Endothelial cell of hepatic sinusoid (primary cell): ENCODE data around the gene MNAT1.
"Not testable (repeated sequence)": the region's sequence is repeated elsewhere in the genome, so short reads cannot be mapped to it uniquely, and the experiment has no call there.

Experiments used
- in situ Hi-C: cut with HindIII; loops from 2 replicates; pipeline ENCODE4 v1.10.0; 2017; ENCODE audit warnings: low sequenced_read_pairs

Gene MNAT1

DNA sequence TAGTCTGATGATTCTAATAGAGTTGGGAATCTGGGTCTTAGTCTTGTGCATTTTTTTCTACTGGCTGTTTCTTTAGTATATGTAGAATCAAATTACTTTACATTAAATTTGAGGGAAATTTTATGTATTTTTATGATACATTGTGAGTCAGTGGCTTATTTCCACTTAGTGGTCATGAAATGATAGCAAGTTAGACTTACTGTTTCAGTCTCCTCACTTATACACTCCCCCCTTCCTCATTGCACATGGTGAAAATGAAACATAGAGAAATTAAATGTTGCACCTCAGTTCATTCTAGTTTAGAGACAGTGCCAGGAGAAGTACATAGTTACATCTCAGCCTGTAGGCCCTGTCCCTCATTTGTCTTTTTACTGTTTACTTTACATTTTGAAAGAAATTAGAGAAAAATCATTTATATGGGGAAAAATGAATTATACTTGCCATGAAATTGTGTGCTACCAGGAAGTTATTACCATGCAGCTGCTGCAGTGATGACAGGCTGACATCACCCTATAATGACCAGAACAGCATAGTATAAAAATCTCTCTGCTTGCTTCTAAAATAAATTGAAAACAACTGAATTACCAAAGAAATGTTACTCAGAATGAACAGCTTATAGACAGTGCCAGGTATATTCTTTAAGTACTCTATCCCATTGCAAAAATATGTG, 133.1 kb downstream of the MNAT1 start:
- in situ Hi-C loops: no loop called here

DNA sequence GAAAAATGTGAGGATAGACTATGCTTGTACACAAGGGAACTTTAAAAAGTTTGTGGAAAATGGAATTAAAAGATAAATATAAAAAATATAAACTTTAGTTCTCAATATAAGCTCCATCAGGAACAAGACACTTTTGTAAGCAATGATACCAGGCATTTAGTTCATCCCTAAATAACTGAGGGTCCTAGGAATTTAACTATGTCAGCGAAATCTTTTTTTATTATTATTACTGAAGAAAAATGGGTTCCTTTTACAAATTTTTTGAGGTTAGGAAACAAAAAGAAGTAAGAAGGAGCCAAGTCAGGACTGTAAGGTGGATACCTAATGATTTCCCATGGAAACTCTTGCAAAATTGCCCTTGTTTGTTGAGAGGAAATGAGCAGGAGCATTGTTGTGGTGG, 143.6 kb downstream of the MNAT1 start:
- in situ Hi-C loops: no loop called here

DNA sequence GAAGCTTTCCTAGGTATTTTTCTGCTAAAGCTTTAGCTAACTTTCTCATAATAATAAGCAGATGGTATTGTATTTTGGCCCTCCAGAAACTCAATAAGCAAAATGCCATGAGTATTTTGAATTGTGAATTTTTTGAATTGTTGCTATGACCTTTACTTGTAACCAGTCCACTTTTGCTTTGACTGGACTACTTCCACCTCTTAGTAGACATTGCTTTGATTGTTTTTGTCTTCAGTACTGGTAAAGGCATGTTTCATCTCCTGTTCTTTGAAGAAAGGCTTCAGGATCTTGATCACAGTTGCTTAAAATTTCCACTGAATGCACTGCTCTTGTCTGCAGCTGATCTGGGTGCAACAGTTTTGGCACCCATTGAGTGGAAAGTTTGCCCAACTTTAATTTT, 144.0 kb downstream of the MNAT1 start:
- in situ Hi-C loops: no loop called here

GRCh38 chr14:60882219-60882618, 147.7 kb downstream of the MNAT1 start:
- in situ Hi-C loops: no loop called here

GRCh38 chr14:60884134-60884533, 149.6 kb downstream of the MNAT1 start:
- in situ Hi-C loops: no loop called here

- in situ Hi-C loops: not testable (repeated sequence)
Observed at GRCh38 chr14:60890636-60891035, 156.1 kb downstream of the MNAT1 start.

GRCh38 chr14:60893911-60894310, 159.3 kb downstream of the MNAT1 start:
- in situ Hi-C loops: no loop called here

DNA sequence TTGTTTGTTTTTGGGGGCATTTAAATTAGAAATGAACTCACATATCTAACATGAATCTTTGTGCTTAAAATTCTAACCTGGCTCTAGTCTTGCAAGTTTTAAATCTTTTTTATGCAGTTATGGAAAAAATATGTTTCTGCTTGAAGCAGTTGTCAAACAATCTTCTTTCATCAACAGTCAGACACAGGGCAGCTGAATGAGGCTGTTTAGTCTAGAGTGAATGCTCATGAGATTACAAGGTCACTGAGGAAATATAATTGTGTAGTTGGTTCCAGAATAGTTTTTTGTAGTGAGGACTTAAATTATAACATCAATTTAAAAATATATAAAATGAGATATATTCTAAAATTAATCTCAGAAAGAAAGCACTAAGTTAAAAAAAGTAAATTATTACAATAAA, 169.8 kb downstream of the MNAT1 start:
- in situ Hi-C loops: no loop called here

DNA sequence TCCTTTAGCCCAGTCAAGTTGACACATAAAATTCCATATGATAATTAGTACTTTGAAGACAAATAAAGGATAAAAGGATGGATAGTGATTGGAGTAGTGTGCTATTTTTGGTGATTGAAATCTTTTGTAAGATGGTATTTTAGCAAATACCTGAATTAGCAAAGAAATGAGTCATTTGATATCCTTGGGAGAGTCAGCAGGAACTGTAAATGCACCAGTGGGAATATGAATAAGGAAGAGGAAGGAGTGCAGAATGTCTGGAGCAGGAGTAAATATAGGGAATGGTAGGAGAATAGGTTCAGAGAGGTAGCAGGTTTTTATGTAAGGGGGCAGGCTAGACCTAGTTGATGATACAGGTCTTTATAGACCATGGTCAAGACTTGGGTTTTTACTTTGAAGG, 171.4 kb downstream of the MNAT1 start:
- in situ Hi-C loops: no loop called here

- in situ Hi-C loops: no loop called here
Observed at GRCh38 chr14:60915781-60916180, 181.2 kb downstream of the MNAT1 start.

- in situ Hi-C loops: no loop called here
Observed at GRCh38 chr14:60922050-60922449, 187.5 kb downstream of the MNAT1 start.

DNA sequence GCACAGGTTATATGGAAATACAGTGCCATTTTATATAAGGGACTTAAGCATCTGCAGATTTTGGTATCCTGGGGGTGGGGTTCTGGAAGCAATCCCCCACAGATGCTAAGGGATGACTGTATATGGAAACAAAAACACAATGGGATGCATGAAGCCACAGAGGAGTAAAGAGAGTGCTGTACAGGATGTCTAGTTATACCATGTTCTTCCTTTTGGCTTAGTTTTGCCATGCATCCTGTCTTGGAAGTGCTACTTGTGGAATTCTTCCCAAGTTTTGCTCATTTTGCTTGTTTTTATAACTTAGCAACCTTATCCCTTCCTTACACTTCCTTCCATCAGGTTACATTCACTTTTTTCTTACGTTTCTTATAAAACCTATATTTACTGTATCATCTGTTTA, 190.7 kb downstream of the MNAT1 start:
- in situ Hi-C loops: no loop called here

- in situ Hi-C loops: no loop called here
Observed at GRCh38 chr14:60926002-60926401, 191.4 kb downstream of the MNAT1 start.

DNA sequence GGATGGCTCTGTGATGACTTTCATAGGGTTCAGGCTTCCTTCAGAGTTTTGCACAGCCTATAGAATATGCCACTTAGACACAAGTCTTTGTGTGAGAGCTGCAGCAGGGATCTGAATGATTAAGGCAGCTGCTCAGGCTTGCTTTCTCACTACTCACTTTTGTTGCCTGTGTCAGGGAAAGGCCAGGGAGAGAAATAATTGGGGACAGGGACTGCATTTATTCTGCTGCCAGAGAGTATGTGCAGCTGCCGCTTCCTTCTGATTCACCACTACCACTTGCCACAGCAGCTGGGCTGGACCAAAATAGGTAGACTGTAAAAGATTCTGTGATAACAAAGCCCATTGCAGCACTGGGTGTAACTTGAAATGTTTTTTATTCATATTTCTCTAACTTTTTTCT, 196.7 kb downstream of the MNAT1 start:
- in situ Hi-C loops: no loop called here

DNA sequence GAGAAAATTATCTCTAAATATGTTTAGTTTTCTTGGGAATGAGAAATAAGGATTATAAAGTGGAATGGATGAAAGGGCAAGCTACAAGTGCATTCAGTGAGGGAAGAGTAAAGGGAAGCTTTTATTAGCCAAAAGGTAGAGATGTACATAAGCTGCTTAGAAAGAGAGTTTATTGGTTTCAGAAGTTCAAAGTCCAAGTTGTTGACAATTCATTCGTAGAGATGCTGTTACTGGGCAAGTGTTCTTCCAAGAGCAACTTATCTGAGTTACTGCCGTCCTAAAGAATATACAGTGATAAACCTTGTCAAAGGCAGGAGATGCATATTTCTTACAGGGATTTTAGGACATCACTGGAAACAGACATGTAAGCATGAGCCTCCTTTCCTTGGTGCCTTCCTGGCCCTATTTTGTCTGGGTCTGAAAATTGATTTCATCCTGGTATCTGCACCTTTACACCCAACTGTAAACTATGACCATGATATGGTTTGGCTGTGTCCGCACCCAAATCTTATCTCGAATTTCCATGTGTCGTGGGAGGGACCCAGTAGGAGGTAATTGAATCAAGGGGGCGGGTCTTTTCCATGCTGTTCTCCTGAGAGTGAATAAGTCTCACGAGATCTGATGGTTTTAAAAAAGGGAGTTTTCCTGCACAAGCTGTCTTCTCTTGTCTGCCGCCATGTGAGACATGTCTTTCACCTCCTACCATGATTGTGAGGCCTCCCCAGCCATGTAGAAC, 199.5 kb downstream of the MNAT1 start:
- in situ Hi-C loops: no loop called here

DNA sequence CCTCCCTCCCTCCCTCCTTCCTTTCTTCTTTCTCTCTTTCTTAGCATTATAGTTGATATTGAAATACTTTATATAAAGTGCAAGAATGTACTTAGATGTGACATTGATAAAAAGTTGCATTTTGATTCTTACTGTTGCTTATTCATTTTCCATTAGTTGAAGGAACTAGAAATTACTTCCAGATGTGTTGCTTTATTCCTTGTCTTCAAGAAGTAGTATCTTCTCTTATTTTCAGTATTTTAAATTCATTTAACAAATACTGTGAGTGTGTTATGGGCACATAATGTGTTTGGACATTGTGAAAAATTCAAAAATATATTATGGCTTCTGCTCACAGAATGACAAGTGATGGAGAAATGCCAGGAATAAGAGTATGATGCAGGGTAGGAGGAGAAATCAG, 200.8 kb downstream of the MNAT1 start:
- in situ Hi-C loops: no loop called here

DNA sequence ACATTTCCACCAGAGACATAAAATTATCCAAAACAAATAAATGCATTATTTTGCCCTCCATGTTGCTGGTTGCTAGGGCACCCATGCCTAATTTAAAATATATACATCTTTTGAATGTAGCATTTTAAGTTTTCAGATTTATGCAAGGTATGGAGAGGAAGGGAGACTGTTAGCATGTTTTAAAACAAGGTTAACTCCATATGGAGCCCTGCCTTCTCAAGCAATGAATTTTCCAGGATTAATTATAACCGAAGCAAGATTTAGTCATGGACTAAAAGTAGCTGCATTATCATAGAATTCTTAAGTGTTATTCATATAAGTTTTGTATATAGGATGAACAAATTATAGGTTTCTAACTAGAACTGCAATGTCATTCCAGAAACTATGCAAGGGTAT, 209.1 kb downstream of the MNAT1 start:
- in situ Hi-C loops: loop anchor here (5.0 kb wide), 1 partner anchor 34 kb away; no protein-coding TSS in a partner anchor

DNA sequence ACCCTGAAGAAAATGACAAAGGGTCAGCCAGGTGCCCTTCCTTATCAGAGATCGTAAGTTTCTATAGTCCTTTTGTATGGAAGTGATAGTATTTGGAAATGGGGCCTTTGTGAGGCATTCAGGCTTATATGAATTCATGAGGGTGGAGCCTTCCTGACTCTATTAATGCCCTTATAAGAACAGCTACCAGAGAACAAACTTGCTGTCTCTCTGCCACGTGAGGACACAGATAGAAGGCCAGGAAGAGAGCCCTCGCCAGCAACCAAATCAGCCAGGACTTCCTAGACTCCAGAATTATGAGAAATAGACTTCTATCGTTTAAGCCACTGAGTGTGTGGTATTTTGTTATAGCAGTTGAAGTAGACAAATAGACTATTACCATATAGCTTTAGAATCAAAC, 209.6 kb downstream of the MNAT1 start:
- in situ Hi-C loops: loop anchor here (5.0 kb wide), 1 partner anchor 33 kb away; no protein-coding TSS in a partner anchor

GRCh38 chr14:60945984-60946383, 211.4 kb downstream of the MNAT1 start:
- in situ Hi-C loops: no loop called here

GRCh38 chr14:60946773-60947172, 212.2 kb downstream of the MNAT1 start:
- in situ Hi-C loops: no loop called here

- in situ Hi-C loops: no loop called here
Observed at GRCh38 chr14:60951776-60952435, 217.3 kb downstream of the MNAT1 start.

GRCh38 chr14:60956202-60956601, 221.6 kb downstream of the MNAT1 start:
- in situ Hi-C loops: no loop called here
